GM12878 (cell line): ENCODE data around the gene SLC35E3. TPM values are rescaled to one million over a fixed set of nuclear protein-coding genes. Genes with fewer than 3 reads are reported as not detected.

ENCODE experiments used
- ASH2L ChIP-seq: fragments of 300-600, 200-600 bp; sonication (generic); IDR thresholded peaks from 2 replicates; pipeline ENCODE4 v1.6.1; 2017; ENCODE audit warnings: low read depth, mild to moderate bottlenecking, borderline replicate concordance
- CEBPB ChIP-seq, 2 experiments: fragments of 150-350 bp in 1 of 2; IDR thresholded peaks; 2 replicates each; pipeline ENCODE4 v1.6.1; 2012 to 2014; ENCODE audit warnings: low read depth in 2 of 2, low read length in 2 of 2, borderline replicate concordance in 1 of 2, inconsistent platforms in 1 of 2
- E2F4 ChIP-seq: IDR thresholded peaks from 2 replicates; pipeline ENCODE4 v1.6.1; 2012; ENCODE audit warnings: low read depth, low read length, improper control_type of control experiment
- EP300 ChIP-seq, 2 experiments: fragments of 150-350 bp in 1 of 2; IDR thresholded peaks; 2 replicates each; pipeline ENCODE4 v1.6.1; 2011 to 2012; ENCODE audit warnings: low read depth in 2 of 2, low read length in 2 of 2, borderline replicate concordance in 1 of 2, improper control_type of control experiment in 1 of 2, inconsistent platforms in 1 of 2; ENCODE audit not compliant: control insufficient read depth in 1 of 2
- ETV6 ChIP-seq, 2 experiments: fragments of 450-650 bp in 1 of 2; IDR thresholded peaks in 1 of 2; conservative IDR thresholded peaks in 1 of 2; 2 replicates each; pipeline ENCODE4 v1.6.1; 2014; ENCODE audit warnings: antibody characterized with exemption in 1 of 2, borderline replicate concordance in 1 of 2, low read depth in 1 of 2, mild to moderate bottlenecking in 1 of 2, moderate library complexity in 1 of 2
- IRF4 ChIP-seq: IDR thresholded peaks from 2 replicates; pipeline ENCODE4 v1.6.1; 2011; ENCODE audit warnings: low read depth, low read length
- LARP7 ChIP-seq: fragments of 450-650 bp; IDR thresholded peaks from 2 replicates; pipeline ENCODE4 v1.6.1; 2017; ENCODE audit warnings: mild to moderate bottlenecking
- MTA2 ChIP-seq: fragments of 450-650 bp; IDR thresholded peaks from 2 replicates; pipeline ENCODE4 v1.6.1; 2016; ENCODE audit warnings: low read depth, mild to moderate bottlenecking, moderate library complexity
- NBN ChIP-seq: fragments of 450-650 bp; IDR thresholded peaks from 2 replicates; pipeline ENCODE4 v1.6.1; 2016
- NKRF ChIP-seq: fragments of 450-650 bp; conservative IDR thresholded peaks from 2 replicates; pipeline ENCODE4 v1.6.1; 2017; ENCODE audit warnings: mild to moderate bottlenecking, moderate library complexity
- PAX8 ChIP-seq: fragments of 450-650 bp; IDR thresholded peaks from 2 replicates; pipeline ENCODE4 v1.6.1; 2017; ENCODE audit warnings: mild to moderate bottlenecking, moderate library complexity
- PRDM15 ChIP-seq: fragments of 450-650 bp; formaldehyde crosslinking; IDR thresholded peaks from 2 replicates; pipeline ENCODE4 v1.4.0; 2020; ENCODE audit warnings: mild to moderate bottlenecking, moderate library complexity
- RUNX3 ChIP-seq: IDR thresholded peaks from 2 replicates; pipeline ENCODE4 v1.6.1; 2012; ENCODE audit warnings: low read length, inconsistent platforms
- SIN3A ChIP-seq: IDR thresholded peaks from 2 replicates; pipeline ENCODE4 v1.6.1; 2012; ENCODE audit warnings: low read depth, low read length, improper control_type of control experiment
- SIX5 ChIP-seq: IDR thresholded peaks from 2 replicates; pipeline ENCODE4 v1.6.1; 2011; ENCODE audit warnings: mild to moderate bottlenecking, low read depth, low read length, moderate library complexity; ENCODE audit not compliant: severe bottlenecking
- SREBF2 ChIP-seq: IDR thresholded peaks from 2 replicates; pipeline ENCODE4 v1.6.1; 2012; ENCODE audit warnings: mild to moderate bottlenecking, low read length
- YY1 ChIP-seq: IDR thresholded peaks from 2 replicates; pipeline ENCODE4 v1.6.1; 2011; ENCODE audit warnings: low read depth, mild to moderate bottlenecking, low read length
- ZBTB11 ChIP-seq: fragments of 450-650 bp; formaldehyde crosslinking; IDR thresholded peaks from 2 replicates; pipeline ENCODE4 v1.5.0; 2022; ENCODE audit warnings: mild to moderate bottlenecking, missing genetic modification characterization
- polyA plus RNA-seq, 11 experiments: library from polyadenylated mRNA; depleted of rRNA in 4 of 11; unstranded in 6 of 11; stranded (reverse) in 5 of 11; fragments of >200 nt; fragmentation: Nextera tagmentation in 4 of 11; fragmentation: Illumina TruSeq in 1 of 11; extraction: Ambion mirVana in 4 of 11; extraction: Trizol in 1 of 11; gene quantifications; 1 replicate in 1 of 11; 2 replicates in 10 of 11; pipeline versions ENCODE4 v1.2.1 to v1.2.3, GENCODE V29; 2011 to 2016; ENCODE audit warnings: inconsistent platforms in 2 of 11, missing spikeins in 2 of 11, low read depth in 1 of 11
- total RNA-seq, 4 experiments: library from RNA; depleted of rRNA in 3 of 4; stranded (reverse); fragments of >200 nt in 3 of 4; fragmentation: Illumina TruSeq in 1 of 4; extraction: Trizol in 1 of 4; gene quantifications; 2 replicates each; pipeline versions ENCODE4 v1.2.1 to v1.2.3, GENCODE V29; 2013 to 2021

The SLC35E3 gene
- total and polyA plus RNA-seq, 10 of the 15 experiments (the other 5 are each of a cell fraction or from before 2014, with no cell fraction given), result 3.6 to 19.8 (median 6.1) TPM

GRCh38 chr12:68746572-68747180 lies 700 bp downstream of the SLC35E3 start (continued):
- TF ChIP-seq PRDM15 (CRISPR knock-in tag) (no peak), E2F4 (peak; percentile 89), SREBF2 (no peak), PAX8 (no peak), NBN (no peak), SIN3A (no peak), CEBPB (IDR thresholded peaks at IDR 0.05; ENCODE audit: borderline replicate concordance in 1 of 2, low read depth in 2 of 2, low read length in 2 of 2) (no peak), EP300 (IDR thresholded peaks at IDR 0.05; ENCODE audit: borderline replicate concordance in 1 of 2, control insufficient read depth in 1 of 2, low read depth in 2 of 2, low read length in 2 of 2) (no peak), RUNX3 (peak; percentile 66), SIX5 (no peak), IRF4 (peak; percentile 66; the same call in 1 of the 2 replicates), ETV6 (conservative IDR thresholded peaks at IDR 0.05 in 1 of 2, IDR thresholded peaks at IDR 0.05 in 1 of 2; ENCODE audit: borderline replicate concordance in 1 of 2, low read depth in 1 of 2) (no peak), NKRF (peak; percentile 41), ASH2L (no peak), YY1 (peak; percentile 73), LARP7 (no peak), ZBTB11 (CRISPR knock-in tag) (no peak), MTA2 (no peak)
